Epithelial cell of alveolus of lung (primary cell): ENCODE measurements around the gene MGAT5B. TPM values are rescaled to one million over a fixed set of nuclear protein-coding genes. Genes with fewer than 3 reads are reported as not detected.

Source experiments
- total RNA-seq: library from RNA; depleted of rRNA; stranded (reverse); fragments of >200 nt; gene quantifications from 2 replicates; pipeline ENCODE4 v1.2.1, GENCODE V29; 2015

The MGAT5B gene, protein sequence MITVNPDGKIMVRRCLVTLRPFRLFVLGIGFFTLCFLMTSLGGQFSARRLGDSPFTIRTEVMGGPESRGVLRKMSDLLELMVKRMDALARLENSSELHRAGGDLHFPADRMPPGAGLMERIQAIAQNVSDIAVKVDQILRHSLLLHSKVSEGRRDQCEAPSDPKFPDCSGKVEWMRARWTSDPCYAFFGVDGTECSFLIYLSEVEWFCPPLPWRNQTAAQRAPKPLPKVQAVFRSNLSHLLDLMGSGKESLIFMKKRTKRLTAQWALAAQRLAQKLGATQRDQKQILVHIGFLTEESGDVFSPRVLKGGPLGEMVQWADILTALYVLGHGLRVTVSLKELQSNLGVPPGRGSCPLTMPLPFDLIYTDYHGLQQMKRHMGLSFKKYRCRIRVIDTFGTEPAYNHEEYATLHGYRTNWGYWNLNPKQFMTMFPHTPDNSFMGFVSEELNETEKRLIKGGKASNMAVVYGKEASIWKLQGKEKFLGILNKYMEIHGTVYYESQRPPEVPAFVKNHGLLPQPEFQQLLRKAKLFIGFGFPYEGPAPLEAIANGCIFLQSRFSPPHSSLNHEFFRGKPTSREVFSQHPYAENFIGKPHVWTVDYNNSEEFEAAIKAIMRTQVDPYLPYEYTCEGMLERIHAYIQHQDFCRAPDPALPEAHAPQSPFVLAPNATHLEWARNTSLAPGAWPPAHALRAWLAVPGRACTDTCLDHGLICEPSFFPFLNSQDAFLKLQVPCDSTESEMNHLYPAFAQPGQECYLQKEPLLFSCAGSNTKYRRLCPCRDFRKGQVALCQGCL
- total RNA-seq, result 0.08 and 1.0 TPM in 2 replicates

DNA sequence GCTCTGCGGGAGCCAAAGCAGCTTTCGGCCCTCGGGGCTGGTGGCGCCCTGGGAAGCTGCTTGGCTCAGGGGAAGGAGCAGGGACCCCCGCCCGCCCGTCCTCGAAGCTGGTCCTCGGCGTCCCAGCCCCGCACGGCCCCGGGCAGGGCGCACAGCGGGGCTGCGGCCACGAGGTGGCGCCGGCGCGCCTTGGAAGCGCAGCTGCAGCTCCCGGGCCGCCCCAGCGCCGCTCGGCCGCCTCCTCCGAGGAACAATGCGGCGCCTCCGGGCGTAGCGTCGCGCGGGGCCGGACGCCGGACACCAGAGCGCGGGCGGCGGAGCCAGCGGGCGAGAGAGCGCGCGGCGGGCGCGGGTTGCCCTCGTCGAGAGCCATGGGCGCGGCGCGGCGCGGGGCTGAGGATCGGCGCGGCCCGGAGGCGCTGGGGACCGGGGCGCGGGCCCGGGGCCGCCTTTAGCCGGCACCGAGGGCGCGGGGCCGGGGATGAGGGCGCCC lies at the start of gene MGAT5B:
Gene MGAT5B (plus strand): TSS at position 229 of the 493 bp plus-strand sequence. CDS start 626 bp downstream, outside the sequence.

Other genes starting within 250 kb of the MGAT5B start
- gene ST6GALNAC1, start 224.6 kb upstream of the MGAT5B start, total RNA-seq, result 0.26 TPM in 1 of 2 replicates, not detected in the other
- gene MXRA7, start 157.4 kb upstream of the MGAT5B start, total RNA-seq, result 74.6 and 180 TPM in 2 replicates
- 27.5 and 30.2 TPM in 2 replicates for gene JMJD6, start 141.8 kb upstream of the MGAT5B start, total RNA-seq
- gene METTL23, start 141.6 kb upstream of the MGAT5B start, total RNA-seq, result 34.4 and 37.9 TPM in 2 replicates
- 207 and 239 TPM in 2 replicates for gene SRSF2, start 131.1 kb upstream of the MGAT5B start, total RNA-seq
- gene MFSD11, start 130.3 kb upstream of the MGAT5B start, total RNA-seq, result 12.8 and 23.7 TPM in 2 replicates